NCI-H1092 treated with DMSO at 0.1 percent for 48 hours (cell line): Measurements from ENCODE around the gene WWP2.
"Not testable (repeated sequence)": the region's sequence is repeated elsewhere in the genome, so short reads cannot be mapped to it uniquely, and the experiment has no call there.

Source experiments
- DNase-seq: peaks from one replicate; lab custom pipeline; 2025; lab: John Stamatoyannopoulos, UW

The WWP2 gene

DNA sequence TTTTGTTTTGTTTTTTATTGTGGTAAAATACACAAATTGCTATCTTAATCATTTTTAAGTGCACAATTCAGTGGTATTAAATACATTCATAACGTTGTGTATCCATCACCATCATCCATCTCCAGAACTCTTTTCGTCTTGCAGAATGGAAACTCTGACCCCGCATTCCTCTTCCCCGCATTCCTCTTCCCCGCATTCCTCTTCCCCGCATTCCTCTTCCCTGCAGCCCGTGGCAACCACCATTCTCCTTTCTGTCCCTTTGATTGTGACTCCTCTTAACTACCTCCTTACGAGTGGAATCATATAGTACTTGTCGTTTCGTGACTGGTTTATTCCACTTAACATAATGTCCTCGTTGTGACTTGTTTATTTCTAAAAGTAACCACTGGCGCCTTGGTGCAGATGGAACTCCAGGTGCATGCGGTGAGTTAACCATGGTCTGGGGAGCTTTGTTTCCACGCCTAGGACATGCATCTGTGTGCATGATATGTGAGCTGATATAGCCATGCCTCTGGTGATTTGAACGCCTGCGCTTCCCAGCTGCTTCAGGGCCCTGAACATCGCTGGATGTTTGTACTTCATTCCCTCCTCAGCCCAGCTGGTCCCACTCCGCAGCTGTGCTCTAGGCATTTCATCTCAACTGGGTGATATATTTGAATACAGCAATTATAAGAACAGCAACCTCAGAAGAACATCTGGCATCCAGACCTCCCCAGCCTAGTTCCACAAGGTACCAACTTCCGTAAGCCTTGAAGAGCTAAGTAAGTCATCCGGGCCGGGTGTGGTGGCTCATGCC is 181.3 kb downstream of the WWP2 start:
- DNase-seq = not testable (repeated sequence)

DNA sequence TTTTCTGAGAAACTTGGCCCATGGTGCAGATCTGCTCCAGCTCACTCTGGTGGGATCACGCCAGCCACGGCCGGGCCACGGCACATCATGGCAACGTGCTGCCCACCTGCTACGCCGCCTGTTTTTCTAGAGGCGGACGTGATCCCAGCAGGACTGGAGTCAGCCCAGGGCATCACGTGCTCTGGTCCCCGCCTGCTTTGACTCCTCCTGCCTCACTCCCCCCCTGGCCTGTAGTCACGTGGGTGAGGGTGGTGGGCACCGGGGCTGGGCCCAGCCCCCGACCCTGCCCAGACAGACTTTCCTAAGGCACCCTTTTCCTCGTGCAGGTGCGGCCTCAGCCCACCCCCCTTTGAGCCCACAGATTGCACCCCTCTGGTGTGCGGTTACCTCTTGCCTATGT is 188.3 kb downstream of the WWP2 start:
- not testable (repeated sequence) for DNase-seq

GRCh38 chr16:69951017-69951671 is 189.0 kb downstream of the WWP2 start, which contains the start of gene CLEC18A:
Gene CLEC18A, plus strand, starts transcription at chr16:69951334. Its CDS starts 33 bp downstream, at chr16:69951367.
- DNase-seq = not testable (repeated sequence)

DNA sequence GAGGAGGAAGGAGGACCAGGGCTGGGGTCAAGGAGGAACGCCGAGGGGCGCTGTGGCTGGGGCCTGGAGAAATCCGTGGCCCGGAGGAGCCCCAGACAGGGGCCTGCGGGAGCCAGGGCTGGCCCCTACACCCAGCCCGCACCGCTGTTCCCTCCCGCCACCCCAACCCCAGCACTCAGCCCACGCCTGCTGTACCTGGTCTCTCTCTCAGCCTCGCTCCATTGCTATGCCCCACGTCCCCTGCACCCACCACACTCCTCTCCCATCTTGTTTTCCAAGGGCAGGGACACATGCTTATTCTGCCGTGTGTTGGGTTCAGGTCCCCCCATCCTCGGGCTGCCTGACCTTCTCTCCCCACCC is 189.5 kb downstream of the WWP2 start:
- not testable (repeated sequence) for DNase-seq

GRCh38 chr16:69952116-69952515 is 190.0 kb downstream of the WWP2 start:
- DNase-seq = not testable (repeated sequence)

DNA sequence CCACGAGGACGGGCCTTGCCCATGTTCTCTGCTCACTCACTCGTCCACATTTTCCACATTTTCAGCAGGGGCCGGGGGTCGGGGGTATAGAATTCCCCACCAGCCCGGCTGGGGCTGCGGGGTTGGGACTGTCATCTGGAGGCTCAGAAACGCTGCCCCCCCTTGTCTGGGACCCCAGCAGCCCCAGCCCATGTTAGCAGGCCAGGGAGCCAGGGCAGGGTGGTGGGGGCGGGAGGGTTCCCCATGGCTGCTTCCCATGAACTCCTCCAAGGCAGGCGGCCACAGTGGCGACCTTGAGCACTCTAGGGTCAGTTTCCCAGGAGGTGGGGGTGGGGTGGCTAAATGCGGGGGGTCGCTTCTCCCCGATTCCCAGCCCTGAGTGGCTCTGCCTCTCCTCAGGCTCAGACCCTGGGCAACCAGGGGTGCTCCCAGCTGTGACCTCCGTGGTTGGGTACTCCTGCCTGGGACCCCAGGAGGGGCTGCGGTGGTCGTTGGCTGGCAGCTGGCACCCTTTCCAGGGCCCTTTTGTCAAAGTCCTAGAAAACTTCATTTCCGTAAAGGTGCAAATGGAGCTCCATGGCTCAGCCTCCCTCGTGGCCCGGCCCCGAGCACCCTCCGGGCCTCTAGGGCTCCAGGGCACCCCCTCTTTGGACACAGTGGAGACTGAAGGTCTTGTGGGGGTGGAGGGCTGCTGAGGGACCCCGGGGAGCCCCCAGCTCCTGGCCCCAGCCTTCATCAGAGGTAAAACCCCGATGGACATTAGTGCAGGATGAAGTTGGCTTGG is 190.6 kb downstream of the WWP2 start:
- not testable (repeated sequence) for DNase-seq

- DNase-seq = not testable (repeated sequence)
These were observed 192.1 kb downstream of the WWP2 start for GRCh38 chr16:69954241-69954640.

- not testable (repeated sequence) for DNase-seq
These were observed 201.2 kb downstream of the WWP2 start for GRCh38 chr16:69963312-69963711.

- not testable (repeated sequence) for DNase-seq
These were observed 203.0 kb downstream of the WWP2 start for GRCh38 chr16:69964960-69965660.

DNA sequence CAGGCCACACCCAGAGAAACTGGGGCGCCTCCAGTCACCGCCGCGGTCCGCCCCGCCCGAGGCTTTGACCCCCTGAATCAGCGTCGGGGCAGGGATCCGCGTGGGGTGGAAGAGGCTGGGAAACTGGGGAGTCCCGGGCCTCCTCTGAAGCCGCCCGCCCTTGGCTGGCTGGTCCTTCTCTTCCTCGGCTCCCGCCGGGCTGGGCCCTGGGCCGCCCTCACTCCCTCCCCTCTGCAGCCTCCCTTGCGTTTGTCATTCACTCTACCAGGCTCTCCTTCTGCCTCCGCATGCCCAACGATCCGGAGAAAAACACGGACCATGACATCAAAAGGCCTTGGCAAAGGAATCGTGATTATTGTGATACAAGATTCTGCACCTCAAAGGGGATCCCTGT is 203.5 kb downstream of the WWP2 start:
- not testable (repeated sequence) for DNase-seq

DNA sequence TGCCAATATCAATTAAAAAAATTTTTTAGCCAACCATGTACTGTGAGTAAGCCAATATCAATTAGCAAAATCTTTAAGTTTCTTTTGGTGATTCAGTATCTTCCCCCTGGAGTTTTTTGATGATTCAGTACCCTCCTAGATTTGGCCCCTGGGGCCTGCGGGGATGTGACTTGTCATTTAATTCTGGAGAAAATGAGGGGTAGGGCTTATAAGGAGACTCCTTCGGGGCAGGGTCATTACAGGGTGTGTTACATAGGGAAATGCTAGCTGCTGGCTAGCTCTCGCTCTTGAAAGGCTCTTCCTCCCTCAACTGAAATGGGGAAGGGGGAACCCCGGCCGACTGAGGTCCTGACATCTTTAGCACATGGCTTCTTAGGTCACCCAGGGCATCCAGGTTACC is 205.6 kb downstream of the WWP2 start:
- DNase-seq = not testable (repeated sequence)

DNA sequence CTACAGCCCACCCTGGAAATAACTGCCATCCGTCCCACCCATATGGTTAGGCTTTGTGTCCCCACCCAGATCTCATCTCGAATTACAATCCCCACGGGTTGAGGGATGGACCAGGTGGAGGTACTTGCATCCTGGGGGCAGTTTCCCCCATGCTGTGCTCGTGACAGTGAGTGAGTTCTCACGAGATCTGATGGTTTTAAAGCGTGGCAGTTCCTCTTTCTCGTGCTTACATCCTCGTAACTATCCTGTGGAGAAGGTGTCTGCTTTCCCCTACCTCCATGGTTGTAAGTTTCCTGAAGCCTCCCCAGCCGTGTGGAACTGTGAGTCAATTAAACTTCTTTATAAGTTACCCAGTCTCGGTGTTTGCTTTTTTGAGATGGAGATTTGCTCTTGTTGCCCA is 206.0 kb downstream of the WWP2 start:
- DNase-seq = not testable (repeated sequence)

DNA sequence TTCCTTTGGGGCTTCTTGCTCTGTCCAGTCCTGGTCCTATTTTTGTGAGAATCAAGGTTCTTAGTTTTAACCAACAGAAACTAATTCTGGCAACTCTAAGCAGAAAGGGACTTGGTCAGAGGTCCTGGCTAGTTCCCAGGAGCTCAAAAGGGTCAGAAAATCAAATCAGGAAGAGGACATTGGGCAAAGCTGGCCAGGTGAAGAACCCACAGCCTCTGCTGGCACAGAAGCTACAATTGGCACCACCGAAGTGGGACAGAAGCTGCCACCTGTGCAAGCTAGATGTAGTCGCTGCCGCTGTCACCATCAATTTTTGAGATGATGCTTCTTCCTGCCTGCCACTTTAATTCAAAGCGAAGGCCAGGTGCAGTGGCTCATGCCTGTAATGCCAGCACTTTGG is 207.5 kb downstream of the WWP2 start:
- DNase-seq = not testable (repeated sequence)

DNA sequence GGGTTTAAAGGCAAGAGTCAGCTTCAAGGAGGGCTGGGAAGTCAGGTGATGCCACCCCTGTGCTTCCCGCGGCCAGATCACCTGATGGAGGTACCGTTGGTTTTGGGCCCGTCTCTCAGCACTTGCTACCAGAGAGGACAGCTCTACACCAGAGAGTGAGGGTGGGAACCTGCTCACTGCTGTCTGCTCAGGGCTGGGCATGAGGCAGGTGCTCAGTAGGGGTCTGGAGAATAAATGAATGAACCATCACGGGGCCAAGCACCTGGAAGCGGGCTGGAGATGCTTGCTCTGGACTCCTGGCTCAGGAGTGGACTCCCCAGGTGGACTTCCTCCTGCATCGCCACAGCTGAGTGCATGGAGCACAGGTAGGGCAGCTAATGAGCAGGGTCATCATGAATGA is 210.0 kb downstream of the WWP2 start:
- not testable (repeated sequence) for DNase-seq

- not testable (repeated sequence) for DNase-seq
These were observed 210.8 kb downstream of the WWP2 start for GRCh38 chr16:69972935-69973334.

GRCh38 chr16:69985196-69985595 is 223.1 kb downstream of the WWP2 start:
- DNase-seq = not testable (repeated sequence)
